IPS DF 19.7 (cell line): Measurements from ENCODE around the gene RAPGEF4.

Experiments
- DNase-seq: peaks from one replicate; pipeline ENCODE4 v3.0.0-alpha.2; 2013; ENCODE audit warnings: low read depth, low spot score

Gene RAPGEF4

GRCh38 chr2:172861098-172861497 lies 125.5 kb downstream of the RAPGEF4 start:
- DNase-seq: no peak

- DNase-seq: no peak
Measured at GRCh38 chr2:172861656-172862476, 126.2 kb downstream of the RAPGEF4 start.

GRCh38 chr2:172863341-172863740 lies 127.7 kb downstream of the RAPGEF4 start:
- DNase-seq: no peak

GRCh38 chr2:172864182-172864581 lies 128.5 kb downstream of the RAPGEF4 start:
- DNase-seq: peak; percentile 35

- DNase-seq: no peak
Measured at GRCh38 chr2:172865422-172865821, 129.8 kb downstream of the RAPGEF4 start.

- no peak for DNase-seq
Measured at GRCh38 chr2:172869861-172870260, 134.2 kb downstream of the RAPGEF4 start.

GRCh38 chr2:172870396-172870795 lies 134.8 kb downstream of the RAPGEF4 start:
- no peak for DNase-seq

- no peak for DNase-seq
Measured at GRCh38 chr2:172877826-172878225, 142.2 kb downstream of the RAPGEF4 start.

GRCh38 chr2:172878260-172878659 lies 142.6 kb downstream of the RAPGEF4 start:
- DNase-seq: no peak

- DNase-seq: no peak
Measured at GRCh38 chr2:172884336-172884735, 148.7 kb downstream of the RAPGEF4 start.

GRCh38 chr2:172885996-172886395 lies 150.4 kb downstream of the RAPGEF4 start:
- DNase-seq: no peak

- no peak for DNase-seq
Measured at GRCh38 chr2:172887280-172887679, 151.6 kb downstream of the RAPGEF4 start.

- DNase-seq: no peak
Measured at GRCh38 chr2:172888714-172889669, 153.3 kb downstream of the RAPGEF4 start.

GRCh38 chr2:172889768-172890430 lies 154.3 kb downstream of the RAPGEF4 start:
- no peak for DNase-seq

GRCh38 chr2:172893111-172893510 lies 157.5 kb downstream of the RAPGEF4 start:
- no peak for DNase-seq

GRCh38 chr2:172893671-172894070 lies 158.0 kb downstream of the RAPGEF4 start:
- DNase-seq: no peak

GRCh38 chr2:172894689-172895387 lies 159.2 kb downstream of the RAPGEF4 start:
- no peak for DNase-seq

- DNase-seq: no peak
Measured at GRCh38 chr2:172896661-172897081, 161.0 kb downstream of the RAPGEF4 start.

- no peak for DNase-seq
Measured at GRCh38 chr2:172900871-172901270, 165.2 kb downstream of the RAPGEF4 start.

GRCh38 chr2:172901913-172902312 lies 166.3 kb downstream of the RAPGEF4 start:
- no peak for DNase-seq

- DNase-seq: no peak
Measured at GRCh38 chr2:172904236-172904635, 168.6 kb downstream of the RAPGEF4 start.
